T1000 (cell line): ENCODE data around the gene WASF2.

Experiments
- DNase-seq: peaks from one replicate; lab custom pipeline; 2025; ENCODE audit warnings: mixed read lengths; lab: John Stamatoyannopoulos, UW

Gene WASF2

DNA sequence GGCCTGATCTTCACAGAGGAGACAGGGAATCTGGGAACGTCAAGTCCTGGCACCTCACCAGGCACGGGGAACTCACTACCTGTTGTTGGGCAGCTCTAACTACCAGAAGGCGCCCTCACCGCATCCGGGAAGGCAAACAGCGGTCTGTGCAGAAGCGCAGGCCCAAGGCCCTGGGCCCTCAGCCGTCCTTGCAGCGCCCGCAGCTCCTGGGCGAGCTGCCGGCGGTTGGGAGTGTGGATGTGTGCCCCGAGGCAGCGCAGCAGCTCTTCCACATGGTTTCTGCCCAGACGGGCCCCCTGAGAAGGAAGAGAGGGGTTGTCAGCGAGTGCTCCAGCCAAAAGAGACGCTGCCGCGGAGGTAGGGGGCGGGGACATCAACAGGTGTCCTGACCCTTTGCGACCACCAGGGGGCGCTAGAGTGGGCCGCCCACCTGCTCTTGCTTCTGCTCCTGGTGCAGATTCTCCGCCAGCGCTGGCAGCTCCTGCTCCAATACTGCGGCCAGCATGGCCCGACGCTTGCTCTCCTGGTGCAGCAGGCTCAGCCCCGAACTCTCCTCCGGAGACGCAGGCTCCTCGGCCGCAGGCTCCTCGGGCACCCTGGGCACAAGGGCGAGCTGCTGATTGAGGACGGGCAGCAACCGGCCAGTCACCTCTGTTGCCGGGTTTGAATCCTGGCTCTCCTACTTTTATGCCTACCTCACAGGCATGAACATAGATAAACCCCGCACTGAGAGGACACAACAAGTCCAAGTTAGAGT, 132.5 kb downstream of the WASF2 start:
- peak; percentile 16 for DNase-seq

DNA sequence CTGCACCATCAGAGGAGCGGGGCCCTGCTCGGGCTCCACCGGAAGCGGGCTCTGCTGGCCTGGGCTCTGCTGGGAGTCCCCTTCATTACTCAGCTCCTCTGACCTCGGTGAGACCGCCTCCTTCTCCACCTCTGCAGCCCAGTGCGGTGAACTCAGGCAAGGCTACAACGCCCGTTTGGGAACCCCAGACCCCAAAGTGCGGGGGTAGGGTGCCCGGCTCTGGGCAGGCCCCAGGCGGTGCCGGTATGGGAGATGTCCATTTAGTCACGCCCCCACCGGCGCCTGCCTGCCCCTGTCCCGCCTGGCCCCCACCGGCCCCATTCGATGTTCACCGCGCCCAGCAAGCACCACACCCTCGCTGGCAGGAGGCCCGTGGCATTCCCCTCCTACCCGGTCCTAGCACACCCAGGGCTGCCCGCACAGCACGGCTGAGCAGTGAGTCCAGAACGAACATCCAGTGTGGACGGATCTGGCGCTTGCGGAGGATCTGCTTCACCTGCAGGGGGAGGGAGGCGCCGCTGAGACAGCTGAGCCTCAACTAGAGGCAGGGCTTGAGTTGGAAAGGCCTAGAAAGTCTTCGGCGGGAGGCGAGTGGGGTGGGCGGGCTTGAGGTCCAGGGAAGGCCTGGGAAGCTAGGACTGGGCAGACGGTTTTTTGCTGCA, 133.2 kb downstream of the WASF2 start:
- no peak for DNase-seq

DNA sequence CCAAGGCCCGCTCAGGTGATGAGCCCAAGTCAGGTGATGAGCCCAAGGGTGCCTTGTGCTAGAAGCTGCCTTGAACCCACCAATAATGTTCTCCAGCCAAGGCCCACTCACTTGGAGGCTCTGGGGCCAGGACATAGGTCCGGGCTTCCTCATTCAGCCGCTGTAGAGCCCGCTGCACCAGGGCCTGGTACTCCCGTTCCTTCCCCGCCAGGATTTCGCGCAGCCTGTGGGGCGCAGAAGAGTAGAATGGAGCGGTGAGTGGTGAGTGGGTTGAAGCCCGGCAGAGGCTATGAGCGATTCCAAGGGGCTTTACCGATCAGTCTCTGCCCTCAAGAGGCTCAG, 133.7 kb downstream of the WASF2 start:
- DNase-seq, result no peak

DNA sequence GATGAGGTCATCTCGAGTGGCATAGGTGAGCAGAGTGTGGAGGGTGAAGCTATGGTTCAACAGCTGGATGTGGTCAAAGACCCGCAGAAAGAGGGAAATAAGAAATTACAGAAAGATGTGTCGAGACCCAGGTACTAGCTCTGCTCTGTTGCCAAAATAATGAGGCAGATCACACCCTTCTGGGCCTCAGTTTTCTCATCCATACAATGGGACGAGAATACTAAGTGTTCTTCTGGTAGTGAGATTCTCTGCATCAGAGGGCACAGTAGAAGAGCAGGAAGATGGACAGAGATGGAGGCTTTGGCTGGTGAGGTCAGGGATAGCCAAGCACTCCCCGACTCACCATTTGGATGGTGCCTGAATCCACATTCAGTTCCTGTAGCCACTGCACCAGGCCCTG, 134.3 kb downstream of the WASF2 start:
- DNase-seq, result no peak
